ENCODE measurements around the gene ZNF474. TPM values are rescaled to one million over a fixed set of nuclear protein-coding genes. Genes with fewer than 3 reads are reported as not detected.

ZNF474 gene
- total RNA-seq, 1 donor from 2014 or later = 5.9 TPM

GRCh38 chr5:122118356-122118948 lies 10.9 kb upstream of the ZNF474 start:
- no peak for DNase-seq (ENCODE audit: low read depth)

- DNase-seq (ENCODE audit: low read depth) = no peak
Measured at GRCh38 chr5:122119205-122119604, 10.1 kb upstream of the ZNF474 start.

GRCh38 chr5:122120493-122120892 lies 8.9 kb upstream of the ZNF474 start:
- DNase-seq (ENCODE audit: low read depth) = no peak

- DNase-seq (ENCODE audit: low read depth) = peak; percentile 60
Measured at GRCh38 chr5:122120957-122121356, 8.4 kb upstream of the ZNF474 start.

- DNase-seq (ENCODE audit: low read depth) = peak; percentile 48
Measured at GRCh38 chr5:122121479-122122465, 7.6 kb upstream of the ZNF474 start.

- DNase-seq (ENCODE audit: low read depth) = no peak
Measured at GRCh38 chr5:122124766-122125165, 4.6 kb upstream of the ZNF474 start.

GRCh38 chr5:122126177-122126755 lies 3.1 kb upstream of the ZNF474 start:
- DNase-seq (ENCODE audit: low read depth) = peak; percentile 95

GRCh38 chr5:122126756-122127321 lies 2.5 kb upstream of the ZNF474 start:
- DNase-seq (ENCODE audit: low read depth) = peak; percentile 84

- DNase-seq (ENCODE audit: low read depth) = no peak
Measured at GRCh38 chr5:122130152-122130551, 806 bp downstream of the ZNF474 start.

GRCh38 chr5:122137702-122138101 lies 8.4 kb downstream of the ZNF474 start:
- no peak for DNase-seq (ENCODE audit: low read depth)

- no peak for DNase-seq (ENCODE audit: low read depth)
Measured at GRCh38 chr5:122138356-122138755, 9.0 kb downstream of the ZNF474 start.

GRCh38 chr5:122140900-122141299 lies 11.6 kb downstream of the ZNF474 start:
- no peak for DNase-seq (ENCODE audit: low read depth)

- no peak for DNase-seq (ENCODE audit: low read depth)
Measured at GRCh38 chr5:122141751-122142150, 12.4 kb downstream of the ZNF474 start.

GRCh38 chr5:122142480-122143164 lies 13.3 kb downstream of the ZNF474 start:
- peak; percentile 80 for DNase-seq (ENCODE audit: low read depth)

- DNase-seq (ENCODE audit: low read depth) = peak; percentile 81
Measured at GRCh38 chr5:122144236-122144635, 14.9 kb downstream of the ZNF474 start.

GRCh38 chr5:122145906-122146305 lies 16.6 kb downstream of the ZNF474 start:
- no peak for DNase-seq (ENCODE audit: low read depth)

- no peak for DNase-seq (ENCODE audit: low read depth)
Measured at GRCh38 chr5:122149321-122150090, 20.2 kb downstream of the ZNF474 start.

- peak; percentile 57 for DNase-seq (ENCODE audit: low read depth)
Measured at GRCh38 chr5:122150215-122150614, 20.9 kb downstream of the ZNF474 start.

- no peak for DNase-seq (ENCODE audit: low read depth)
Measured at GRCh38 chr5:122151640-122152039, 22.3 kb downstream of the ZNF474 start.

GRCh38 chr5:122152266-122152900 lies 23.0 kb downstream of the ZNF474 start:
- peak; percentile 87 for DNase-seq (ENCODE audit: low read depth)

All from myocyte (in vitro differentiated cells).